MM.1S (cell line): Measurements from ENCODE around the gene PDCD10.

ENCODE experiments used
- EZH2phosphoT487 ChIP-seq: fragments of 300-600 bp; sonication (generic); IDR thresholded peaks from 2 replicates; pipeline ENCODE4 v1.6.1; 2018; ENCODE audit warnings: antibody characterized with exemption, low read length
- TF ChIP-seq, protein P1 (sequence below): fragments of 300-600 bp; sonication (generic); IDR thresholded peaks from 2 replicates; pipeline ENCODE4 v1.5.1; 2016; ENCODE audit warnings: antibody characterized with exemption, low read length, mixed read lengths

DNA sequence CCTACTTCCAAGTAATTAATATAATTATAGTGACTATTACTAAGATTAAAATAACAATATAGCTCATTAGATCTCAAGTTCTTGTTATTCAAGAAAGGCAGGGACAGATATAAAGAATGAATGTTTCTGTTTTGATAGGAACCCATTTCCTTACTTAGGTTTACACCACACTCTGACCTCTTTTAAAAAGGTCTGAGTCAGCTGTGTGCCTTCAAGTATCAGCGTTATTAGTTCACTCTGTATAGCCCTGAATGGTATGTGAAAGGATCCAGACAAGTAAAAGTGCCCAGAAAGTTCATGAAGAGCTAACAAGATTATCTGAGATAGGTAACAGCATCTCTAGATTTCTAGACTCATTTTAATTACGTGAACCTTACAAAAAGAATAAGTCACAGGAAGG, 28.9 kb downstream of the PDCD10 start:
- no peak for TF ChIP-seq EZH2phosphoT487
- TF ChIP-seq, protein P1, sequence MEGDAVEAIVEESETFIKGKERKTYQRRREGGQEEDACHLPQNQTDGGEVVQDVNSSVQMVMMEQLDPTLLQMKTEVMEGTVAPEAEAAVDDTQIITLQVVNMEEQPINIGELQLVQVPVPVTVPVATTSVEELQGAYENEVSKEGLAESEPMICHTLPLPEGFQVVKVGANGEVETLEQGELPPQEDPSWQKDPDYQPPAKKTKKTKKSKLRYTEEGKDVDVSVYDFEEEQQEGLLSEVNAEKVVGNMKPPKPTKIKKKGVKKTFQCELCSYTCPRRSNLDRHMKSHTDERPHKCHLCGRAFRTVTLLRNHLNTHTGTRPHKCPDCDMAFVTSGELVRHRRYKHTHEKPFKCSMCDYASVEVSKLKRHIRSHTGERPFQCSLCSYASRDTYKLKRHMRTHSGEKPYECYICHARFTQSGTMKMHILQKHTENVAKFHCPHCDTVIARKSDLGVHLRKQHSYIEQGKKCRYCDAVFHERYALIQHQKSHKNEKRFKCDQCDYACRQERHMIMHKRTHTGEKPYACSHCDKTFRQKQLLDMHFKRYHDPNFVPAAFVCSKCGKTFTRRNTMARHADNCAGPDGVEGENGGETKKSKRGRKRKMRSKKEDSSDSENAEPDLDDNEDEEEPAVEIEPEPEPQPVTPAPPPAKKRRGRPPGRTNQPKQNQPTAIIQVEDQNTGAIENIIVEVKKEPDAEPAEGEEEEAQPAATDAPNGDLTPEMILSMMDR, result no peak
